ENCODE data around the gene CACNA1C. TPM values are rescaled to one million over a fixed set of nuclear protein-coding genes. Genes with fewer than 3 reads are reported as not detected.

CACNA1C gene
- total RNA-seq, 1 donor: 16.6 TPM

GRCh38 chr12:2628401-2628800 lies 575.6 kb downstream of the CACNA1C start:
- no peak for TF ChIP-seq CTCF (IDR thresholded peaks at IDR 0.05; ENCODE audit: insufficient read depth, low read length)
- H3K4me3 ChIP-seq (ENCODE audit: low read depth, low read length): no peak overlapping the region
- DNase-seq (ENCODE audit: low read depth): no peak

GRCh38 chr12:2629051-2629450 lies 576.3 kb downstream of the CACNA1C start:
- no peak overlapping the region for H3K4me3 ChIP-seq (ENCODE audit: low read depth, low read length)
- no peak for DNase-seq (ENCODE audit: low read depth)
- no peak for TF ChIP-seq CTCF (IDR thresholded peaks at IDR 0.05; ENCODE audit: insufficient read depth, low read length)

- no peak overlapping the region for H3K4me3 ChIP-seq (ENCODE audit: low read depth, low read length)
- TF ChIP-seq CTCF (IDR thresholded peaks at IDR 0.05; ENCODE audit: insufficient read depth, low read length): no peak
- no peak for DNase-seq (ENCODE audit: low read depth)
These were observed 579.0 kb downstream of the CACNA1C start for GRCh38 chr12:2631653-2632350.

GRCh38 chr12:2633176-2633824 lies 580.5 kb downstream of the CACNA1C start:
- no peak for DNase-seq (ENCODE audit: low read depth)
- TF ChIP-seq CTCF (IDR thresholded peaks at IDR 0.05; ENCODE audit: insufficient read depth, low read length): no peak
- no peak overlapping the region for H3K4me3 ChIP-seq (ENCODE audit: low read depth, low read length)

GRCh38 chr12:2633825-2634200 lies 581.0 kb downstream of the CACNA1C start:
- no peak for DNase-seq (ENCODE audit: low read depth)
- no peak for TF ChIP-seq CTCF (IDR thresholded peaks at IDR 0.05; ENCODE audit: insufficient read depth, low read length)
- no peak overlapping the region for H3K4me3 ChIP-seq (ENCODE audit: low read depth, low read length)

GRCh38 chr12:2634471-2634870 lies 581.7 kb downstream of the CACNA1C start:
- no peak overlapping the region for H3K4me3 ChIP-seq (ENCODE audit: low read depth, low read length)
- TF ChIP-seq CTCF (IDR thresholded peaks at IDR 0.05; ENCODE audit: insufficient read depth, low read length): no peak
- DNase-seq (ENCODE audit: low read depth): no peak

Measured in fibroblast of the aortic adventitia (primary cell).